GM21619 (cell line): Measurements from ENCODE around the gene CACNA1C.
"Not testable (repeated sequence)": the region's sequence is repeated elsewhere in the genome, so short reads cannot be mapped to it uniquely, and the experiment has no call there.

Experiments
- ATAC-seq: cut with Tn5 transposase; IDR thresholded peaks from one replicate; pipeline ENCODE4 v1.9.1; 2021; ENCODE audit not compliant: unreplicated experiment

The CACNA1C gene

DNA sequence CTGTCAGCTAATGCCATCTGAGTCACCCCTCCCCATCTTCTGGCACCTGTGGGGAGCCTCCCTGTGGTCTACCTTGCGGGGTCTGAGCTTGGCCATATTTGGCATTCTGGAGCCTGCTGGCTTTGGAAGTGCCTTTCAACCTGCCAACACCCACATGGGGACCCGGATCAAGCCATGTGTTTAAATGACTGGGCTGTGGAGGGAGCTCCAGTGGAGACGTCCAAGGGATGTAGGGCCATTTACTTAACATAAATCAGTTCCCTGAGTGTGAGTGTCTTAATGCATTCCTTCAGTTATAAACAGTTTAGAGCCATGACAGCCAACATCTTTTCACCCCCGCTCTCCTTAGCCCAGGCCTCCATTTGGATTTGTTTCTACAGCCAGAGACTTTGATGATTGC, 22.0 kb downstream of the CACNA1C start:
- ATAC-seq: no peak

DNA sequence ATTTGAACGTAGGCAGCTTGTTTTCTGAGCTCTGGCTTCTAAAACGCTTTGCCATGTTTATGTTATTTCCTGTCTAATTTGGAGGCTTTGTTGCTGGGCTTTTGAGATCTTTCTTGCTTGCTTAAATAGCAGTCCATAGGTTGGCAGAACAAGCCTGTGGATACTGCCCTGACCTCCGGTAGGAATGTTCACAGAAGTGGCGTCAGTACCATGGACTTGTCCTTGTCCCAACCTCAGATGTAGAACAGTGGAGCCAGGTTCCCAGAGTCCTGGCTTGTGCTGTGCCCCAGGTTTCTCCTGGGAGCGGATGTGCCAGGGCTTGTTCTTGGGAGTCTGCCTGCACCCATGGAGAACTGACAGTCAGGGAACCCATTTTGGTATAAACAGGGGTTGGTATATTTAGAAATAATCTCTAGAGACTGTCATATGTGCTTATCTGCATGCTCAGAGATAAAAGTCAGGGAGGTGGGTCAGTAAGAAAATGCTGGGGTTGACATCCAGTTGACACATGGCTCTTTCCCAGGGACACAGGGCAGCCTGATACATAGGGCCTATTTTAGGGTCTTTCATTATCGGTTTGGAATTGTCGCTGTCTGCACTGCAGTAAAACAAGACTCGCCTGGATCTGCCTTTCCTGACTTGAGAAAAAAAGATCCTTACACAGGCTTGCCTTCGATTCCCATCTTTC, 22.9 kb downstream of the CACNA1C start:
- no peak for ATAC-seq

DNA sequence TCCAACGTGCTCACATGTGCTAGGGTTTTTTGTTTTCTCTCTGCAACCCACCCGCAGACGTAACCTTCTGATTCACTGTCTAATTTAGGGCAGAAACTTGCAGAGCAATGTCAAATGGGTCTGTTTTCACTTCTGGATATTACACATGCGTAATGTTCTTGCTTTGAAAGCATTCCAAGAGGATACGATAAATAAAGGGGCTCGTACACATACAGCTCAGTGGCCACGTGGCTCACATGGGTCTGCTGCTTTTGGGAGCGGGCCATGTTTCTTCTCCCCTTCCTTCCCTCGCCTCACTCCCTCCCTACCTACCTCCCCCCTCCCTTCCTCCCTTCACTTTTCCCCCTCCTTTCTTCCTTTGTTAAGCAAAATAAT, 23.4 kb downstream of the CACNA1C start:
- no peak for ATAC-seq

DNA sequence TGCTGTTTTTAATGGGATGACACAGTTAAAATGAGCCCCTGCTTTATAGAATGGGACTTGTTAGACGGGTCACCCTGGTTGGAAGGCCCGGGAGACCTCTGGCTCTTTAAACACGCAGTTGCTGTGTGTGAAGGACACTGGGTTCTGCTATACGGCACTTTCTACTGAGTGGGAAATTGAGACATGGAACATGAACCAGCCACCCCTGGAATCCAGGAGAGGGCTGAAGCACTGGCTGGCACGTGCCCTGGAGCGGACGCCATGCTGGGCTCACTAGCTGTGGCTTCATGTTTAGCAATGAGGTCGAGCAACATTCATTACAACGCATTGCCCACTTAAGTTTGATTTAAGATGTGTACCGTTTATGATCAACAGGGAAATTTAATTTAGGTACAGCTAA, 23.9 kb downstream of the CACNA1C start:
- ATAC-seq: no peak

DNA sequence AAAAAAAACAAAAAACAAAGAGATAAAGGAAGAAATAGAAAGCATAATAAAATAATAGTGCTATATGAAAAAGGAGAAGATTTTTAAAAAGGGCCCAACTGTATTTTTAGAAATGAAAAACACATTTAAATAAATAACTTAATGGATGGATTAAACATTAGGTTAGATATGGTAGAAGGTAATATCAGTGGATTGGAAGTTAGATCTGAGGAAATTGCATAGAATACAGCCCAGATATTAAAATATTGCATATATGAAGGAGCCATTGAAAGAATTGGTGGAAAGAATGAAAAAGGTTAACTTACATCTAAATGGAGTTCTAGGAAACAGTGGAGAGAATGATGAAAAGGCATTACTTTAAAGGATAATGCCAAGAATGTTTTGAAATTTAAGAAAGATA, 27.8 kb downstream of the CACNA1C start:
- no peak for ATAC-seq

DNA sequence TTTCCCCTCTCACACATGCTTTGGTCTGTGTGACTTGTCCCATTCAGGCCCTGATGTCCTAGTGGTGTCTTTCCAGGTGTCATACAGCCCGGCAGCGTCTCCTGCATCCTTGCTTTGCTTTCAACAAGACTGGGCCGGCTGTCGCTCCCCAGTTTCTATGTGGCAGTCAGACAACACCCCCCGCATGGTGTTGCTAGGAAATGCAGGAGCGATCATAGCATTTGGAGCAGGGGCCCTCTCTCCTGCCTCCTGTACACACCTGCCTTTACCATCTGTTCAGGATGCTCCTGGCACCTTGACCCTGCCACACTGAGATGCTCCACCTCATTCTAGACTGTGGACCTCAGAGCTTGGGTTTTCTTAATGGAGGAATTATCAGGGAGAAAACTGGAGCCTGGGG, 29.5 kb downstream of the CACNA1C start:
- ATAC-seq: no peak

DNA sequence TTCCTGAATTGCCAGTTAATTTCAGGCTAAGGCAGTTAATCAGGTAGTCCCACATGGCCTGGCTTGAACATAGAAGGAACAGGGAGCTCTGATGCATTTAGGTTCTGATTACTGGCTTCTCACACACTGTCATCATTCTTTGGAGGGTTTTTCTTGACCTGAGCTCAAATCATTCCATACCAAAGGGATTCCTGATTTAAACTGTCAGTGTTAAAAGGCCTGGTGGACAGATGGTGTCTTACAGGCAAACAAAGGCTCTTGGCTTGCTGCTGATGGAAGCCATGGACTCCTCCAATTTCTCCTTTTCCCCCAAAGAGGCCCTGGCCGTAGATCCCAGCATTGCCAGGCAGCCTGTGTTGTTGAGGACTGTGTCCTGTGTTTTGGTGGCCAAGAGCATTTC, 30.2 kb downstream of the CACNA1C start:
- ATAC-seq: no peak

DNA sequence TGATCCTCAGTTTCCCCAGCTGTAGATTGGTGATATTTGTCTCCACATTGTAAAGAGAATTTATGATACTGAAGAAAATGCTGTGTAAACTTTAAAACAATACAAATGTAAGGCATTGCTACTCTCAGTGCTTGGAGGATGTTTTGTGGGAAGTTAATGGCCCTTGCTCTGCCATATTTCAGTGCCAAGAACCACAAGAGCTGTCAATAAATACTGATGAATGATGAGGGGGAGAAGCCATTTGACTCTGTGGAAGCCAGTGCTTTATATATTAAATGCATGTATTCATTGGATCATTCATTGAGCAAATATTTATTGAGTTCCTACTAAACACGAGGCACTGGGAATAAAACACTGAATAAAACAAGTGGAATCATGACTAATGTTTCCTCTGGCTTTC, 30.8 kb downstream of the CACNA1C start:
- no peak for ATAC-seq

DNA sequence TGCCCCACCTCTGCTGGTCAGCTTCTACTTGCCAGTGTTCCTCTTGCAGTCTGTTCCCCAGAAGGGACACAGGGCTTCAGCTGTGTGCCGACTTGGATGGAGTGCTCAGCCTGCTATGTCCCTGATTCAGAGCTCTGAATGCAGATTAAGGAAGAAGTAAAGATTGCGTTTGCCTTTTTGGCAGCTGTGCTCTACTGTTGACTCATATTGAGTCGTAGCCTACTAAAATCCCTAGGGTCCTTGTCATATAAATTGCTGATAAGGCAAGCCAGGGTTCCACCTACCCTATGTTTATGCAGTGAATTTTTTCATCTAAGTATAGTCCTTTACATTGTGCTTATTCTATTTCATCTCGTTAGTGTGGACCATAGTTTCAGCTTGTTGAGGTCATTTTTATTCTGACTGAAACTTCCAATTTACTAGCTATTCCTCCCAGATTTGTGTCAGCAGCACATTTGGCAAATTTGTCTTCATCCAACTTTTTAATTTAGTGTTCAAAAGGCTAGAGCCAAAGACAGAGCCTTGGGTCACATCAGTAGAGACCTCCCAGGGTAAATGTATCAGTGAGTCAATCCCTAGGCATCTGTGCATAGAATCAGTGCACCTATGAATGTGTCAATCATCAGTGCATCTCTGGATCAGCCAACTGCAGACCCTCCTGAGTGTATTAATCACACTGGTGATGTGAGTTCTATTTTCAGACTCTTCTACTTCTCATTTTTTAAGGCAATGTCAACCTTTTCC, 31.9 kb downstream of the CACNA1C start:
- no peak for ATAC-seq

DNA sequence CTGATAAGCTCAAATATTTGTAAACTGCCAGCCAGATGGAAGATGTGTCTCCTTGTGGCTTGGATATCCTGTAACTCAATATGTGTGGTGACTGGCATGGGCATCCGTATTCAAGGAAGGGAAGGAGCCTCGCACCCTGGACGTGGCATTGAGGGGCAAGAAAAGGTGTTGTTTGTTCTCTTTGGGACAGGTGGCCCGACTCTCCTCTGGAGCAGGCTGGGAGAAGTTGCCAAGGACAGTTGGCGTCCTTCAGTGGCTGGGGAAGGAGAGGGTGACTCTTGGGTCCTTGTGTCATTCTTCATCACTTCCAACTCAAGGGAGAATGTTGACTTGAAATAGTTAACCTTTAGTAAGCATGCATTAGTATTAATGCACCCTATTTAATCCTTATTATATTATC, 39.6 kb downstream of the CACNA1C start:
- no peak for ATAC-seq

DNA sequence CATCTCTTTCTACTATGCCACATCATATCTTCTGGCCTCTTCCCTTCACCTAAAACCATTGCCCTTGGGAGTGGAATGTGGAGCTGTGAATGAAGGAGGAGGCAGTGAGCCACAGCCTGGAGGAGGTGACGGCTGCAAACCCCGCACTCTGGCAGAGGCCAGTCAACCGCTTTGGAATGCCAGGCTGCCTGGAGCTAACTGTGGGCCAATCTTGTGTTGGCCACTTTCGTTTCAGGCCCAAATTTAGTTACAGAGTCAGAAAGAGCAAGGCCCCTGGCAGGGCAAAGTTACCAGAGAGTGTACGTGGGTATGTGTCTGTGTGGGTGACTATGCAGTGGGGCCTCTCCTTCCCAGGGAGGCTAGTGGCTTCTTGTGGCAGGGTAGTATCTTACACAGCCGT, 40.1 kb downstream of the CACNA1C start:
- ATAC-seq: no peak

DNA sequence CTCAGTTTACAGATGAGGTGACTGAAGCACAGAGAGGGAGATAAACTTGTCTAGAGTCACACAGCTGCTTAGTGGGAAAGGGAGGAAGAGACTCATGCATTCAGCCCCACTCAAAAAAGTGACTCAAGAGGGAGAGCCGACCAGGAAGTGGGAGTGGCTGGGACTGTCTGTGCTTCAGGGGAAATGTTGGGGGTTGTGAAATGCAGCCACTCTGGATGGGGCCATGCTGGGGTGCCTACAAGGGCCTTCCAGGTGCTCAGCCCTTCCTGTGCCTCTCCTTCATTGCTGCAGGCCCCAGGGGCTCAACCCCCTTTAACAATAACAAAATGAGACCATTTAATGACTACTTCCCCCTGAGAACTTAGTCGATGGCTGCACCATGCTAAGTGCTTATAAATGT, 41.8 kb downstream of the CACNA1C start:
- no peak for ATAC-seq

DNA sequence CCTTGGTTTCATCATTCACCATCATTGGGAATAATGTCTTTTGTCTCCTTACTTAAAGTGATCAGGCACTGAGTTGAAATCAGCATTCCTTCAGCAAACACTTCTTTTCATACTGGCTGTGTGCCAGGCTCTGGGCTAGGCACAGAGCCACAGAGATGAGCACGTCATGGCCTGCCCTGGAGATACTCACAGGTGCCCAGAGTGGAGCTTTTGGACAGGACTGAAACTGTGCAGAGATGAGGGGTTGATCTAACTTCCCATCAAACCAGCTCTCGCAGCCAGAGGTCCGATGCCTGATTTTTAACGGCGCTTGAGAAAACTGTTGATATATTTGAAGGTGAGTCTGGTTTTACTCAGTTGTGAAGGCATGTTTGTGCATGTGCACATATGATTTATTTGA, 43.1 kb downstream of the CACNA1C start:
- ATAC-seq: no peak

DNA sequence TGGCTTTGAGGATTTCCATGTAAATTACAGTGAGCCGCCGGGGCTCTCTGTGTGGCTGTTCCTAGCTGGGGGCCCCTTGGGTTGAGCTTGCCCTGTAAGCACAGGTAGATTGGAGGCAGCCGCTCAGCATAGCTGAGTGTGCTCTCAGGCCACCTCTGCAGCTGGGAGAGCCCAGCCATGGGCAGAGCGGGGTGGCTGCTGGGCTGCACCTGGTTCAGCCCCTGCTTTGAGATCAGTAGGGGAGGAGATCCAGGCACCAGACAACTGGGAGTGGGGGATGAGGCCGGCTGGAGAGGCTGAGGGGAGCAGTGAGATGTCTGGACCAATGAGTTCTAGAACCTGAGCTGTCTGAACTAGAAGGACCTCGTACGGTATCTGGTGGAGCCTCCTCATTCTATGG, 44.8 kb downstream of the CACNA1C start:
- ATAC-seq: no peak

DNA sequence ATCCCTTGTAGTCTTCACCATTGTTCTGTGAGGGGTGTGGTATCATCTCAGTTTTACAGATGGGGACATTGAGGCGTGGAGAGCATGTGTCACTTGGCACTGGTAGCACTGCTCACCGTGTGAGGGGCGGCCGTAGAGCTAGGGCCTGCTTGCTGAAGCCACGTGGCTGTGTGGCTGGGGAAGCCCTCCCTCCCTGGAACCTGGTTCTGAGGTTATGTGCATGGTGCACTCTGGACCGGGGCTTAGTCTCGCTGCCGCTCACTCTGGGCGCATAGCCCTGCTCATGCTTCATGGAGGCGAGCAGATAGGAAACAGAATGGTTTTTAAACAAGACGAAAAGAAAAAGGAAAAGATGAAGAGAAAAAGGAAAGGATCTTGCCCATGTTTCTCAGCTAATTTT, 46.1 kb downstream of the CACNA1C start:
- no peak for ATAC-seq

DNA sequence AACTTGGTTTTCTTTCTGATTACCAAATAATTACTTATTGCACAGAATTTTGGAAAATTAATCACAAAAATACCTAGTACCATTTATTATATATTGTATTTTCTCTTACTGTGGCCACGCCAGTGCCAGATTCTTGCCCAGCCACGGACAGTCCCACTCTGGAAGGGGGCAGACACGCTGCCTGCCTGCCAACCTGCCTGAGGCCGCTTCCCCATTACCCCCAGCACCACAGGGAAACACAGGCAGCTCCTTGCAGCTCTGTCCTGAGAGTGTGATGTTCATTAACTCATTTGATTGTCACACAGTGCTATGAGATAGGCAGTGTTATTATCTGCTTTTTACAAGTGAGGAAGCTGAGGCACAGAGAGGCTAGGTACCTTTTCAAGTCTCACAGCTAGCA, 46.8 kb downstream of the CACNA1C start:
- no peak for ATAC-seq

DNA sequence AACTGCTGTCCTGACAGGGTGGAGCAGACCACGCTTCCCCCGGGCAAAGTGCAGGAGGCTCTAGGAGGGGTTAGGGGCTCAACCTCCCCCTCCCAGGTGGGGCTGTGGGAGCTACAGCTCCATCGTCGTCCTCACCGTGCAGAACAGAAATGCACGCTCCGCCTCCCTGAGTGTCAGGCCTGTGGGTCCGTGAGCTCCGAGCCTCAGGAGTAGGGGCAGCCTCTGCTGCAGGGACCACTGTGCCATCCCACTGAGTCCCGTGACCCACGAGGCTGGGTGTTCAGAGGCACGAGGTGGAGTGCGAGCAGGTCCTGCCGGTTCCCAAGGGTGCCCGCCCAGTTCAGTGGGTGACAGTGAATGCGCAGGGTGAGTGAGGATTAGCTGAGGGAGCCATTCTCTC, 48.6 kb downstream of the CACNA1C start:
- ATAC-seq: no peak

DNA sequence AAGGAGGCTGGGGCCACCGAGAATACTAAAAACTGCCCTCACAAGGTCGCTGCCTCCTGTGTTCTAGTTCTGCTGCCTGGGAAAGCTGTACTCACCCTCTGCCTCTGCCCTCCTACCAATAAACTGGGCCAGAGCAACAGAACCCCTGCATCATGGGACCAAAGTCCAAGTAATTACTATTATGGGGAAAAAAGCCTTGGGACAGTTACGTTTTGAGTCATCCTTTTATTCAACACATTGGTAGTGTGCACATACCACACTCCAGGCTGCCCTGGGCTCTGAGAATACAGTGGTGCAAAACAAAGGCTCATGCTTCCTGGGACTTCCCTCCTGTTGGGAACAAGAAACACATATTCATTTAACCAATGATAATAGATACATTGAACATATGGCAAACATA, 49.0 kb downstream of the CACNA1C start:
- no peak for ATAC-seq

DNA sequence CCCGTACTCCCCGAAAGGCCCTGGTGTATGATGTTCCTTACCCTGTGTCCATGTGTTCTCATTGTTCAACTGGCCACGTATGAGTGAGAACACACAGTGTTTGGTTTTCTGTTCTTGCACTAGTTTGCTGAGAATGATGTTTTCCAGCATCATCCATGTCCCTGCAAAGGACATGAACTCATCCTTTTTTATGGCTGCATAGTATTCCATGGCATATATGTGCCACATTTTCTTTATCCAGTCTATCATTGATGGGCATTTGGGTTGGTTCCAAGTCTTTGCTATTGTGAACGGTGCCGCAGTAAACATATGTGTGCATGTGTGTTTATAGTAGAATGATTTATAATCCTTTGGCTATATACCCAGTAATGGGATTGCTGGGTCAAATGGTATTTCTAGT, 49.9 kb downstream of the CACNA1C start:
- not testable (repeated sequence) for ATAC-seq

DNA sequence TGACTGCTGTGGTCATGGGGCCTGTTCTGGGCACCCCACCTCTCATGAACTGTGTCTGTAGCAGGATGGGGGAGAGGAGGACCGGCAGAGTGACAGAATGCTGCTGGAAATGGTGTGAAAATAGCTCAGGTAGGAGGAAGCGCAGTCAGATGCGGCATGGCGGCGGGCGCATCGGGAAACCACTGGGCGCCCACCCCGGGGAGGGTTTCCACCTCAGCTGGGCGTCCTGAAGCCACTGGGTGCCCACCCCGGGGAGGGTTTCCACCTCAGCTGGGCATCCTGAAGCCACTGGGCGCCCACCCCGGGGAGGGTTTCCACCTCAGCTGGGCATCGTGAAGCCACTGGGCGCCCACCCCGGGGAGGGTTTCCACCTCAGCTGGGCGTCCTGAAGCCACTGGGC, 52.6 kb downstream of the CACNA1C start:
- ATAC-seq: not testable (repeated sequence)

DNA sequence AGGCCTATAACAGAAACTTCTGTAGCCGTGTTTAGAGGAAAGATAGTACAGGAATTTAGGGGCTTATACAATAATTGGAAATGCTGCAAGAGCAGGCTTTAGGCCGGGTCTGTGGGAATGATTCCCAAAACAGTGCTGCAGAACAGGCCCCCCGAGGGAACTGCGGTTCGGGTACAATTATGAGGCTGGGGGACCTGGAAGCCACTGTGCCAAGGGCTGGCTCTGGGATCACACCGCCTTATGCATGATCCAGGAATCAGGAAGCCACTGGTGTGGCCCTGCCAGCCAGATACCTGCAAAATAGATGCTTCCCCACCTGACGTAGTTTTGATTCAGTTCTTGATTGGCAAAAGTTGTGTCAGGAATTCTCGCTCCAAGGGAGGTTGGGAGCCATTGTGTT, 55.4 kb downstream of the CACNA1C start:
- ATAC-seq: no peak

DNA sequence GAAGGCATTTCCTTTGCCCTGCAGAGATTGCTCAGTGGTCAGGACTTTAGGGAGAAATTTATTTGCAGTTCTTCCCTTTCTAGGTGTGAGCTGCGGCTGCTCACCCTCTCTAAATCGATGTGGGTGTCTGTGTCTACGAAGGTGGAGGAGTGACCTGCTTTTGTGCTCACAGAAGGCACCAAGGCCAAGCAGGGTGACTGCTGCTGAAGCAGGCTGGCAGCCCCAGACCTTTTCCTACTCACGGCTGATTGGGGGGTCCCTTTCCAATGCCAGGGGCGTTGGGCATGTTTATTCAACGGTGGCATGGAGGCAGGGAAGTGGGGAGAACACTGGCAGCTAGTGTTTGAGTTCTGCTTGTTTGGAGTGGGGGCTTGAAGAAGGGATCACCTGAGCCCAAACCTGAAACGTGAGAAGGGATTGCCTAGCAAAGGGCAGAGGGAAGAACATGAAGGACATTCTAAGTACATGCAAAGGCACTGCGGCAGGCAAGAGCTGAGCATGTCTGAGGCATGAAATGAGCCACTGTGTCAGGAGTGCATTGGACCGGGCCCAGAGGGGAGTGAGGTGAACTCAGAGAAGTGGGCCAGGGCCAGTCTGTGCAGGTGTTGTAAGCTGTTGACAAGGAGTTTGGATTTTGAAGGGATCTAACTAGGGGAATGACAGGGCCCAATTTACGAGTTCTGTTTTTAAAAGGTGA, 56.3 kb downstream of the CACNA1C start:
- no peak for ATAC-seq
